ENCODE measurements around the gene ABCD1.

Gene ABCD1

DNA sequence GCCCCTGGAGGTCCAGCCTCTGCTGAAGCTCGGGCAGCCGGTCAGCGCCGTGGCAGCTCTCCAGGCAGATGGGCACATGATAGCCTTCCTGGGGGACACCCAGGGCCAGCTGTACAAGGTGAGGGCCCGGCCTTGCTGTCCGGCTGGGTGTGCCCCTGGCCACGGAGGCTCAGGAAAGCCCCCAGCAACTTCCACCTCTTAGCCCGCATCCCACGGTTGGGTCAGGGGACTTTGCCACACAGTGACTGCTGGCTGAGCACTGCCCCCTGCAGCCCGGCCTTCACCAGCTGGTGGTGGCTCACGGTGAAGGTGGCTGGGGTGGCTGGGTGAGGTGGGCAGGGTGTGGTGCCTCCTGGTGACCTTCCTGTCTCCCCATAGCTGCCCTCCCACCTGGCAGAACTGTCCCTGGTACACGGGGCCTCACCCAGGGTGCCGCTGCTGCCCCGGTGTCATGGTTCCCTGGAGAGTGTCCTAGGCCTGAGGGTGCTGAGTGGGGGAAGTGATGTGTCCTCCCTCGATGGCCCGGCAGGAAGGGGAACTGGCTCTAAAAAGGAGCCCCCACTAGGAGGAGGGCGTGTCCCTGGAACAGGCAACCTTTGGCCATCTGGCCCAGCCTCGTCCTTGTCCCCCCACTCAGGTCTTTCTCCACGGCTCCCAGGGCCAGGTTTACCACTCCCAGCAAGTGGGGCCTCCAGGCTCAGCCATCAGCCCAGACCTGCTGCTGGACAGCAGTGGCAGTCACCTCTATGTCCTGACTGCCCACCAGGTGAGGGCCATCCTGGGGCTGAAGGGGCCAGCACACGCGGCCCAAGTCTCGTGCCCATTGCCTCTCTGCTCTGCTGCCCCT is 43.9 kb downstream of the ABCD1 start:
- Mint-ChIP-seq H3K9me3 (no peaks in the 10 kb centered on the region), H3K27ac (peak overlapping the region; percentile 35 to 81), H3K27me3 (no peaks in the 10 kb centered on the region), H3K4me3 (peak overlapping the region in 1 of 2 donors; percentile 37), H3K36me3 (ENCODE audit: insufficient read depth) (no peaks in the 10 kb centered on the region), H3K4me1 (ENCODE audit: low read depth in 2 of 2) (peaks cover 4 to 9% of the 10 kb centered on the region in 2 donors)
- no peak for ATAC-seq (replicated peaks)
- DNase-seq = no peak

DNA sequence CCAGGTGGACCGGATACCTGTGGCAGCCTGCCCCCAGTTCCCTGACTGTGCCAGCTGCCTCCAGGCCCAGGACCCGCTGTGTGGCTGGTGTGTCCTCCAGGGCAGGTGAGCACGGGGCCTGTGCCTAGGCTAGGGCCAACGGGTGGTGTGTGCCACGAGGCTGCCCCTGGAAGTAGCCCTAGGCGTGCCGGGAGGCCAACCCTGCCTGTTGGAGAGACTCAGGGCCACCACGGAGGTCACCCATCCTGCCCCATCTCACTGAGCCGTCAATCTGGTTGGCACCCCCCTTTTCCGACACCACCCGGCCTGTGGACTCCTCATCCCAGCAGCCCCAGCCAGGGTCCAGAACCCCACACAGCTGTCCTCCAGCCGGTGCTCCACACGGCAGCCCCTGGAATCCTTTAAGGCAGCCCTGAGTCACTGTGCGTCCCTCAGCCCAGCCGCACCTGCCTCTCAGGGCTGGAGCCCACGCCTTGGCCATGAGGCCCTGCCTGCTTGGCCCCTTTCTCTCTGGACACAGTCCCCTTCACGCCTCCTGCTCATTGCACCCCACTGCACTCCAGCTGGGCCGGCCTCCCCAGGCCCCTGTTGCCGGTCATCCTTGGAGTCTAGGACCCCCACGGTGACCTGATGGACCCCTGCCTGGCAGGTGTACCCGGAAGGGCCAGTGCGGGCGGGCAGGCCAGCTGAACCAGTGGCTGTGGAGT is 44.7 kb downstream of the ABCD1 start:
- Mint-ChIP-seq H3K4me3 (no peak overlapping the region), H3K9me3 (no peaks in the 10 kb centered on the region), H3K27ac (no peak overlapping the region), H3K4me1 (ENCODE audit: low read depth in 2 of 2) (peaks cover 4 to 5% of the 10 kb centered on the region in 2 donors), H3K36me3 (ENCODE audit: insufficient read depth) (no peaks in the 10 kb centered on the region), H3K27me3 (no peaks in the 10 kb centered on the region)
- DNase-seq (no peak), ATAC-seq (replicated peaks) (no peak)

DNA sequence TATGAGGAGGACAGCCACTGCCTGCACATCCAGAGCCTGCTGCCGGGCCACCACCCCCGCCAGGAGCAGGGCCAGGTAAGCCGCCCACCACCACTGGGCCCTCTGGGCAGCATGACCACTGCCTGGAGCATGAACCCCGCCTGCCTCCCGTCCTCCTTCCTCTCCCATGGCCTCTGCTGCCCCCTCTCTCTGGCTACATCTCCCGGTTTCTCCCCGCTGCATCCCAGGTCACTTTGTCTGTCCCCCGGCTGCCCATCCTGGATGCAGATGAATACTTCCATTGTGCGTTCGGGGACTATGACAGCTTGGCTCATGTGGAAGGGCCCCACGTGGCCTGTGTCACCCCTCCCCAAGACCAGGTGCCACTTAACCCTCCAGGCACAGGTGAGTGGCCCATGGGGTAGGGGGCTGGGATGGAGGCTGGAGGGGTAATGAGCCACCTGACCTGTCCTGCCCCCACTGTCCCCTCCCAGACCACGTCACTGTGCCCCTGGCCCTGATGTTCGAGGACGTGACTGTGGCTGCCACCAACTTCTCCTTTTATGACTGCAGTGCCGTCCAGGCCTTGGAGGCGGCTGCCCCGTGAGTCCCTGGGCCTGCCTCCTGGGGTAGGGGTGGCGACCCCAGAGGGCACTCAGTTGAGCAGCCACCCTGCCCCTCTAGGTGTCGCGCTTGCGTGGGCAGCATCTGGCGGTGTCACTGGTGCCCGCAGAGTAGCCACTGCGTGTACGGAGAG is 45.4 kb downstream of the ABCD1 start:
- Mint-ChIP-seq H3K4me1 (ENCODE audit: low read depth in 2 of 2) (peaks cover 4 to 5% of the 10 kb centered on the region in 2 donors), H3K4me3 (no peak overlapping the region), H3K27ac (no peak overlapping the region), H3K9me3 (no peaks in the 10 kb centered on the region), H3K27me3 (no peaks in the 10 kb centered on the region), H3K36me3 (ENCODE audit: insufficient read depth) (no peaks in the 10 kb centered on the region)
- no peak for ATAC-seq (replicated peaks)
- DNase-seq = no peak

DNA sequence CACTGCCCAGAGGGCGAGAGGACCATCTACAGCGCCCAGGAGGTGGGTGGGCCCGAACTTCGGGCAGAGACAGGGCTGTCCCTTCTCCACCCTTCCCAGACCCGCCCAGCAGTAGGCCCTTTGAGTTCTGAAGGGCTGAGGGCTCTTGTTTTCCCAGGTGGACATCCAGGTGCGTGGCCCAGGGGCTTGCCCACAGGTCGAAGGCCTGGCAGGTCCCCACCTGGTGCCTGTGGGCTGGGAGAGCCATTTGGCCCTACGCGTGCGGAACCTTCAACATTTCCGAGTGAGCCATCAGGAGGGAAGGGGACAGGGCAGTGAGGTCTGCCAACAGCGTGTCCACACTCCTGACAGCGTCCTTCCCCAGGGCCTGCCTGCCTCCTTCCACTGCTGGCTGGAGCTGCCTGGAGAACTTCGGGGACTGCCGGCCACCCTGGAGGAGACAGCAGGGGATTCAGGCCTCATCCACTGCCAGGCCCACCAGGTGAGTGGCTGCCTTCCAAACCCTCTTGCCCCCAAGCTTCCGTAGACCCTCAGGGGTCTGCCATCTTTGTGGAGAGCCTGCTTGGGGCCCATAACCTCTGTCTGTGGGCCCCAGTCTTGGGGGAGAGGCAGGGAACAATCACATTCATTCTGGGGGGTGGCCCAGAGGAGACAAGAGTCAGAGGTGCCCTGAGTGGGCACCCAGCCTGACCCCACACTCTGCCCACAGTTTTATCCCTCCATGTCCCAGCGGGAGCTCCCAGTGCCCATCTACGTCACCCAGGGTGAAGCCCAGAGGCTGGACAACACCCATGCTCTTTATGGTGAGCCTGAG is 46.2 kb downstream of the ABCD1 start:
- Mint-ChIP-seq H3K27me3 (no peaks in the 10 kb centered on the region), H3K4me3 (no peak overlapping the region), H3K9me3 (no peaks in the 10 kb centered on the region), H3K27ac (no peak overlapping the region), H3K36me3 (ENCODE audit: insufficient read depth) (no peaks in the 10 kb centered on the region), H3K4me1 (ENCODE audit: low read depth in 2 of 2) (peaks cover 4 to 5% of the 10 kb centered on the region in 2 donors)
- DNase-seq (no peak), ATAC-seq (replicated peaks) (no peak)

DNA sequence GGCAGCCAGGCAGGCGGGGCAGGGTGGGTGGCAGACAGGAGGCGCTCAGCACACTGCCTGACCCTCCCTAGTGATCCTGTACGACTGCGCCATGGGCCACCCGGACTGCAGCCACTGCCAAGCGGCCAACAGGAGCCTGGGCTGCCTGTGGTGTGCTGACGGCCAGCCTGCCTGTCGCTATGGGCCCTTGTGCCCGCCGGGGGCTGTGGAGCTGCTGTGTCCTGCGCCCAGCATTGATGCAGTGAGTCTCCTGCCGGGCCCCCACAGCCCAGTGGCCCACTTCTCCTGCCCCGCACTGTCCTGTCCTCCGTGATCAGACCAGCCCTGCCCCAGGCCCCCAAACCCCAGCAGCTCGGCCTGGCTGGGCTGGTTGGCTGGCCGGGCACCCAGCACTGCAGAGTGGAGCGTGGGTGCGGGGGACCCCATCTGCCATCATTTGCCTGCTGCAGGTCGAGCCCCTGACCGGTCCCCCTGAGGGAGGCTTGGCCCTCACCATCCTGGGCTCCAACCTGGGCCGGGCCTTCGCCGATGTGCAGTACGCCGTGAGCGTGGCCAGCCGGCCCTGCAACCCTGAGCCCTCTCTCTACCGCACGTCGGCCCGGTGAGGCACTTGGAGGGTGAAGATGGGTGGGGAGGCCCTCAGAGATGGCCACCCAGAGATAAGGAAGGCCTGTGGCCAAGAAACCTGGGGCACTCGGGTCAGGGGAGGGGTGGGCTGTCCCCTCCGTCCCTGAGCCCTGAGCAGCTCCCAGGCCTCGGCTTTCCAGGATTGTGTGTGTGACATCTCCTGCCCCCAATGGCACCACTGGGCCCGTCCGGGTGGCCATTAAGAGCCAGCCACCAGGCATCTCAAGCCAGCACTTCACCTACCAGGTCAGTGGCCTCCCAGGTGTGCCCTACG is 47.0 kb downstream of the ABCD1 start:
- ATAC-seq (replicated peaks) = no peak
- H3K4me3 Mint-ChIP-seq = no peak overlapping the region

DNA sequence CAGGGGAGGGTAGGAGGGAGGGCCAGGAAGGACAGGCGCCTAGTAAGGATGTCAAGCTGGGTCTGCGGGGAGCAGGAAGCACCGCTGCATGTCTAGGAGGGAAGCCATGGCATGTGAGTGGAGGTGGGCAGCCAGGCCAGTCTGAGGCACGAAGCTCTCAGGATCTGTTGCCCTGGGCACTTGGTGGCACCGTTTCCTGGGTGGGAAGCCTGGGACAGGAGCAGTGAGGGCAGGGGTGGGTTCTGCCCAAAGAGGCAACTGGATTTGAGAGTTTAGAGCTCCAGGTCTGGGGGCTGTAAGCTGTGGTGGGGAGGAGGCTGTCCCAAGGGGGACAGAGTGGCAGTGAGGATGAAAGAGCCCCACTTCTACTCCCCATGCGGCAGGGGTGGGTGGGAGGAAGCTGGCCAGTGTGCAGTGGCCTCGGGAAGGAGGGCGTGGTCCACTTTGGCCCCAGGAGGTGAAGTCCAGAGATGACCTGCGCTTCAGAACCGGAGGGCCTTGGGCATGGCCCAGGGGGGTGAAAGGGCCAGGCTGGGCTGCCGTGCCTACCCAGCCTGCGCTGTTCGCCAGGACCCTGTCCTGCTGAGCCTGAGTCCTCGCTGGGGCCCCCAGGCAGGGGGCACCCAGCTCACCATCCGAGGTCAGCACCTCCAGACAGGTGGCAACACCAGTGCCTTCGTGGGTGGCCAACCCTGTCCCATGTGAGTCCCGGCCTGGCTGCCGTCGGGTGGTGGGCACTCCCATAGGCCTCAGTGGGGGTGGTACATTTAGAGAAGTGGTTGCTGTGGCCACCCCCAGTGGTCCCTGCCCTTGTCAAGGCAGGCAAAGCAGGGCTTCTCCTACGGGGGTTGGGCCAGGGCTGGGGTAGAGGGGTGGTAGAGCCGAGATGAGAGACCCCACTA is 47.9 kb downstream of the ABCD1 start:
- H3K4me3 Mint-ChIP-seq = no peak overlapping the region
- H3K9me3 Mint-ChIP-seq = no peaks in the 10 kb centered on the region
- H3K27ac Mint-ChIP-seq = no peak overlapping the region
- H3K4me1 Mint-ChIP-seq (ENCODE audit: low read depth in 2 of 2) = peaks cover 4 to 5% of the 10 kb centered on the region in 2 donors
- H3K36me3 Mint-ChIP-seq (ENCODE audit: insufficient read depth) = no peaks in the 10 kb centered on the region
- no peak for ATAC-seq (replicated peaks)
- no peak for DNase-seq
- no peaks in the 10 kb centered on the region for H3K27me3 Mint-ChIP-seq

More for the DNA sequence above, 47.0 kb downstream of the ABCD1 start:
- no peak overlapping the region for H3K27ac Mint-ChIP-seq
- no peaks in the 10 kb centered on the region for H3K27me3 Mint-ChIP-seq
- H3K4me1 Mint-ChIP-seq (ENCODE audit: low read depth in 2 of 2) = peaks cover 4 to 5% of the 10 kb centered on the region in 2 donors
- no peak for DNase-seq
- no peaks in the 10 kb centered on the region for H3K9me3 Mint-ChIP-seq
- H3K36me3 Mint-ChIP-seq (ENCODE audit: insufficient read depth) = no peaks in the 10 kb centered on the region

DNA sequence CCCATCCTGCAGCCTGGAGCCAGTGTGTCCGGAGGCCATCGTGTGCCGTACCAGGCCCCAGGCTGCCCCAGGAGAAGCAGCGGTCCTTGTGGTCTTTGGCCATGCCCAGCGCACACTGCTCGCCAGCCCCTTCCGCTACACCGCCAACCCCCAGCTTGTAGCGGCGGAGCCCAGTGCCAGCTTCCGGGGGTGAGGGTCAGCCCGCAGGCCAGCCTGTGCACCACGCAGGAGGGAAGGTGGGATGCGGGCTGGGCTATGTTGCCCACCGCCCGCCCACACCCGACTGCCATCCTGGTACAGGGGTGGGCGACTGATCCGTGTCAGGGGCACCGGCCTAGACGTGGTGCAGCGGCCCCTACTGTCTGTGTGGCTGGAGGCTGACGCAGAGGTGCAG is 48.6 kb downstream of the ABCD1 start:
- no peak overlapping the region for H3K4me3 Mint-ChIP-seq
- H3K27ac Mint-ChIP-seq = no peak overlapping the region
- DNase-seq (no peak), ATAC-seq (replicated peaks) (no peak)
- no peaks in the 10 kb centered on the region for H3K9me3 Mint-ChIP-seq
- H3K27me3 Mint-ChIP-seq = no peaks in the 10 kb centered on the region
- H3K36me3 Mint-ChIP-seq (ENCODE audit: insufficient read depth) = no peaks in the 10 kb centered on the region
- peaks cover under 1 to 2% of the 10 kb centered on the region in 2 donors for H3K4me1 Mint-ChIP-seq (ENCODE audit: low read depth in 2 of 2)

DNA sequence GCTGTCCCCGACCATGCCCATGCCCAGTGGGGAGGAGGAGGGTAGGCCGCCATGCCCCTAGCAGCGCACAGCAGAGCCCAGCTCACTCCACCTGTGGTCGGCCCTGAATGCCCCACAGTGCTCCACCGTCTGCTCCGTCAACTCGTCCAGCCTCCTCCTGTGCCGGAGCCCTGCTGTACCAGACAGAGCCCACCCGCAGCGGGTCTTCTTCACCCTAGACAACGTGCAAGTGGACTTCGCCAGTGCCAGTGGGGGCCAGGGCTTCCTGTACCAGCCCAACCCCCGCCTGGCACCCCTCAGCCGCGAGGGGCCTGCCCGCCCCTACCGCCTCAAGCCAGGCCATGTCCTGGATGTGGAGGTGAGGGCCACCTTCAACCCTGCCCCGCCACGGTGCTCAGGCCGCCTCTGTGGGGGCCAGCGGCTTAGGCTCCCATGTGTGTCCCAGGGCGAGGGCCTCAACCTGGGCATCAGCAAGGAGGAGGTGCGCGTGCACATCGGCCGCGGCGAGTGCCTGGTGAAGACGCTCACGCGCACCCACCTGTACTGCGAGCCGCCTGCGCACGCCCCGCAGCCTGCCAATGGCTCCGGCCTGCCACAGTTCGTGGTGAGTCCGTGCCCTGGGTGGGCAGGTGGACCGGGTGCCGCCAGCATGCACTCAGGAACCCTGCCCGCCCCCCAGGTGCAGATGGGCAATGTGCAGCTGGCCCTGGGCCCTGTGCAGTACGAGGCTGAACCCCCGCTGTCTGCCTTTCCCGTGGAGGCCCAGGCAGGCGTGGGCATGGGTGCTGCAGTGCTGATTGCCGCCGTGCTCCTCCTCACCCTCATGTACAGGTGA is 49.3 kb downstream of the ABCD1 start:
- DNase-seq (no peak), ATAC-seq (replicated peaks) (no peak)
- Mint-ChIP-seq H3K4me1 (ENCODE audit: low read depth in 2 of 2) (no peaks in the 10 kb centered on the region), H3K27me3 (no peaks in the 10 kb centered on the region), H3K36me3 (ENCODE audit: insufficient read depth) (no peaks in the 10 kb centered on the region), H3K9me3 (no peaks in the 10 kb centered on the region), H3K27ac (no peak overlapping the region), H3K4me3 (no peak overlapping the region)

DNA sequence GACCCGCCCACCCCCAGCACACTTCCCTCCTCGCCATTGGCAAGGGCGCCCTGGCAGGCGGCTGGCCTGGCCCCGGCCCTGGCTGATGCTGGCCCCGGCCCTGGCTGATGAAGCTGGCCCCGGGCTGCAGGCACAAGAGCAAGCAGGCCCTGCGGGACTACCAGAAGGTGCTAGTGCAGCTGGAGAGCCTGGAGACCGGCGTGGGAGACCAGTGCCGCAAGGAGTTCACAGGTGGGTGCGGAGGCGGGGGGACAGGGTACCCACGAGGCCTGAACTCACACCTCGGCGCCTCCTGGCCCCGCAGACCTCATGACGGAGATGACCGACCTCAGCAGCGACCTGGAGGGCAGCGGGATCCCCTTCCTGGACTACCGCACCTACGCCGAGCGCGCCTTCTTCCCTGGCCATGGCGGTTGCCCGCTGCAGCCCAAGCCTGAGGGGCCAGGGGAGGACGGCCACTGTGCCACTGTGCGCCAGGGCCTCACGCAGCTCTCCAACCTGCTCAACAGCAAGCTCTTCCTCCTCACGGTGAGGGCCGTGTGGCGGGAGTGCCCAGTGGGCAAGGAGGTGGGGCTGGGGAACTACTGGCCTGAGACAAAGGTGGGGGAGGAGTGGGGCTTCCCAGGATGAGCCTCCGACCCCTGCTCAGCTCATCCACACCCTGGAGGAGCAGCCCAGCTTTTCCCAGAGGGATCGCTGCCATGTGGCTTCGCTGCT is 50.1 kb downstream of the ABCD1 start:
- Mint-ChIP-seq H3K4me3 (no peak overlapping the region), H3K9me3 (no peaks in the 10 kb centered on the region), H3K27ac (no peak overlapping the region), H3K4me1 (ENCODE audit: low read depth in 2 of 2) (no peaks in the 10 kb centered on the region), H3K27me3 (peaks cover 0 to 4% of the 10 kb centered on the region in 2 donors), H3K36me3 (ENCODE audit: insufficient read depth) (no peaks in the 10 kb centered on the region)
- no peak for ATAC-seq (replicated peaks)
- DNase-seq = no peak

DNA sequence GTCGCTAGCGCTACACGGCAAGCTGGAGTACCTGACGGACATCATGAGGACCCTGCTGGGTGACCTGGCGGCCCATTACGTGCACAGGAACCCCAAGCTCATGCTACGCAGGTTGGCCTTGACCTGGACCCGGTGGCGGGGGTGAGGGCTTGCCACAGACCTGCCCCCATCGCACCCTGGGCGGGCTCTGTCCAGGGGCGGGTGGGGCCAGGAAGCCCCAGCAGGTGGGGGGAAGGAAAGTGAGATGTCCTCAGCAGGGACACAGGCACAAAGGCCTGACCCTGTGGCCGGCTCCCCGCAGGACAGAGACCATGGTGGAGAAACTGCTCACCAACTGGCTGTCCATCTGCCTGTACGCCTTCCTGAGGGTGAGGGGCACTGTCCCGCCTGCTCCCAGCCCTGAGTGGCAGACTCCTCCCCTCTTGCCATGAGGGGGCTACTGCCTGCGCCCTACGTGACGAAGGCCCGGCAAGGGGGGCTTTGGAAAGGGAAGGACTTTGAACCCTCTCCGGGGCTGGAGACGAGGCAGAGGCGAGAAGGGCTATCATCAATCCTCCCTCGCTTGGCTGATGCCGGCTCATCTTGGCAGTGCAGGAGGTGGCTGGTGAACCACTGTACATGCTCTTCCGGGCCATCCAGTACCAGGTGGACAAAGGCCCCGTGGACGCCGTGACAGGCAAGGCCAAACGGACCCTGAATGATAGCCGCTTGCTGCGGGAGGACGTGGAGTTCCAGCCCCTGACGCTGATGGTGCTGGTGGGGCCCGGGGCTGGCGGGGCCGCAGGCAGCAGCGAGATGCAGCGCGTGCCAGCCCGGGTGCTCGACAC is 50.9 kb downstream of the ABCD1 start:
- no peaks in the 10 kb centered on the region for H3K9me3 Mint-ChIP-seq
- H3K27me3 Mint-ChIP-seq = peaks cover 7 to 11% of the 10 kb centered on the region in 2 donors
- H3K27ac Mint-ChIP-seq = no peak overlapping the region
- H3K4me1 Mint-ChIP-seq (ENCODE audit: low read depth in 2 of 2) = peaks cover 0 to 6% of the 10 kb centered on the region in 2 donors
- DNase-seq (no peak), ATAC-seq (replicated peaks) (no peak)
- no peaks in the 10 kb centered on the region for H3K36me3 Mint-ChIP-seq (ENCODE audit: insufficient read depth)
- no peak overlapping the region for H3K4me3 Mint-ChIP-seq

All from effector memory CD8-positive, alpha-beta T cell (primary cell).